Stimulated activated CD4-positive, alpha-beta T cell treated with anti-CD3 and anti-CD28 coated beads, Interleukin-4, amount 100 ng/mL, for 24 hours (primary cell): ENCODE results near the gene LYST.
A peak's percentile ranks its signal among the peaks of the same experiment; 100 is the strongest.
"Not testable (repeated sequence)": the region's sequence is repeated elsewhere in the genome, so short reads cannot be mapped to it uniquely, and the experiment has no call there.

Experiments used
- DNase-seq: peaks from one replicate; pipeline ENCODE4 v3.0.0-alpha.2; 2020

LYST gene

DNA sequence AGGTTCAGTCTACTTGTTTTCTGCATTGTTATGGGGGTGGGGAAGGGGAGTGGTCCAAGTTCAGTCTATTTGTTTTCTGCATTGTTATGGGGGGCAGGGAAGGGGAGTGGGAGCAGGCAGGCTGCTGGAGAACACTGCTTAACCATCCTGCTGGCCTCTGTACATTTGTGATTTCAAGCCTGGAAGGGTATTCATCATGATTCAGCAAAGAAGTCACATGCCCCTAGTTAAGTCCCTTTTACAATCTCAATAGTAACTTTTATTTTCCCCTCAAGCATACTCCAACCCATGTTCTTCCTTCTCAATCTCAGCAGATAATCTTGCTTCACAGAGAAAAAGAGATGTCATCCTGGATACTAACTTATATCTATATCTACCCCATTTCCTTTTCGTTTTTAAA lies 7.9 kb downstream of the LYST start:
- no peak for DNase-seq

DNA sequence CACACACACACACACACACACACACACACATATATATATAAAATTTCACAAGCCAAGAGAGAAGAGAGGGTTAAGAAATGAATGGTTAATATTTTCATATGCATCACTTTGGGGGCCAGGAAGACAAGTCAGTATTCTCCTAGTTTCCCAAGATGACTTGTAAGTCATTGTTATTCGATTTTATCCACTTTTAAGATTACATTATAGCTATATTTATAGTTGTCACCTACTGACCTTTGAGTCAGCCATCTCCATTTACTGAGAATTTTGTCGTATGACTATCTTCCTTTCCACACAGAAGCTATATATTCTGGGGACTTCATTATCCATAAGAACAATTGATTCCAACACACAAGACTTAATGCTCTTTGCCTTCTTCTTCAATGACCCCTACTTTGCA lies 8.9 kb downstream of the LYST start:
- no peak for DNase-seq

DNA sequence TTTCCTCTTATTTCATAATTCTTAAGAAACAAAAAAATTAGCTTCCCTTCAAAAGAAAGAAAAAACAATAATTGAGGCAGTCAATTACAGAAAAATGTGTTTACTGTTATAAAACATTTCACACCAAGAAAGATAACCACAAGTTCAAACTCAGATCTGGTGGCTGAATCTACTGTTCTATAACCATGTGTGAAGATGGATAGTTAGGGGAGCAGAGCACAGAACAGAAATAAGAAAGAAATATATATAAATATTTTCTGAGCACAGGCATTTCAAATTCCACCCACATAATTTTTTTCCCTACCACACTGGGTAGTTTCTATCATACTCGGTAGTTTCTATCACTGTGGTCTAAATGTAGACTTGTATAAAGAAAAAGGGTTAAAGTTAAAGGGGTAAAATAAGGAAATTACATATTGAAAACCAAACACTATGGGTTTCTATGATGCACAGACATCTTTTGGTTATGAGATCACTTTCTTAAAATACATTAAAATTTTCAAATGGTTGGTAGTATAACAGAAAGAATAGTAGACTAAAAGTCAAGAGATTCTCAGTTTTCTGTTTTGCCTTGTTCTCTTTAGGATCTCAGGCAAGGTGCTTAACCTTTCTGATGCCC lies 10.8 kb downstream of the LYST start:
- no peak for DNase-seq

DNA sequence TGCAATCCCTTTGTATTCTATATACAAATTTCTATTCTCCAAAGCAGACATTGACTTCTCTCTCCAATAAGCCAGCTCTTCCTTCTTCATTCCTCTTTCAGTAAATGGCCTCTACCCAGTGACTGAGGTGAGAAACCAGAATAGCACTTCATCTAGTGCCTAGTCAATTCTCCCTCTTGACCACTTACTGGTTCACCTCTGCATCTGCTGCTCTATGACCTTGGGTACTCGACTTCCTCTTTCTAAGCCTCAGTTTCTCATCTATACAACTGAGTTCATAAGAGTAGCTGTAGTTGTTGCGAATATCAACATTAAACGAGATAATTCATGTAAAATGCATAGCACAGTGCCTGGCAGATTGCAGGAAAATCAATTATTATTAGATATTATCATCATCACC lies 12.4 kb downstream of the LYST start:
- DNase-seq: no peak

DNA sequence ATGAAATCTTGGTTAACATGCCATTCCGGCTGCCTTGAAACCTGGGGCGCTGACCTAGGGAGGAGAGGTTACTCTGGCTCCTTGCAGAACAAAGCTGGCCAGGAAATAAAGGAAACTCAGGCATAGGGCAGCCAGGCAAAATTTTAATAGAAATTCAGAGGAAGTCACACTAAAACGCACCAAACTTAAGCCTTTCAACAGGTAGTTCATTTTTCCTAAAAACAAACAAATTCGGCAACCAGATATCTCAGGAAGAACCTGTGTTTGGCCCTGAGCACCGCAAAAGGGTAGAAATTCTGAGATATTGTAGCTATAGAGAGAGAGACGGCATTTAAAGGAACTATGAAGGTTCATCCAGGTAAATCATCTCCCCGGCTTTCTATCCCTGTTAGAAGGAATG lies 13.1 kb downstream of the LYST start:
- no peak for DNase-seq

DNA sequence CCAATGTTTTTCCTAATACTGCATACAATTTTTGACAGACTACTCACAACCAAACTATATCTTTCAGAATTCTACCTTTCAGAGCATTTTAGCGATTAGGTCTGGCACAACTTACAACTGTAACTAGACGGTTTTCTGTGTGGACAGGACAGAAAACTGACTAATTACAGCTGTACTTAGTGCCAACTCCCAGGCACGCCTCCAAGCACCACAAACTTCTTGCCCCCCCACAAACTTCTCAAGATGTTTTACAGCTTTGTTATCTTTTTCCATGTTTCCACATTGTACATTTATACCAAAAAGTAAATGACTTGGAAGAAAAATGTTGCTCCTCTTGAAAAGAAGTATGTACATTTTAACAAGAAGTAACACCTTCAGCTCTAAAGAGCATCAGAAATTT lies 13.8 kb downstream of the LYST start:
- no peak for DNase-seq

DNA sequence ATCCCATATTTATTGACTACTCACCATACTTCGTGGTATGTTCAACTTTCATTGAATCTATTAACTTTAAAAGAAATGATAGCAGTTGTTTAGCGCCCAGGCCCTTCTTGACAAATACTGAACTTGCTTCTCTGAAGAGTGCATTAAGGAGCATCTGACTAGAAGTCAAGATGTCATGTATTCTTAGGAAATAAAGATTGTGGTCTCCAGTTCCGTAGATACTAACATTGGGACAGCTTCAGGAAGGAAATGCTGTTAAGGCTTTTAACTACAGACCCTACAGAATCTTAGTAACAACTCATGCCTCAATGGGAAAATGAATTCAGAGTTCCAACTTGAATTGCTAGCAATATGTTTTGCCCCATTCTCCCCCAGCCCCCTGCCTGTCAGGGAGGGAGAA lies 14.8 kb downstream of the LYST start:
- no peak for DNase-seq

DNA sequence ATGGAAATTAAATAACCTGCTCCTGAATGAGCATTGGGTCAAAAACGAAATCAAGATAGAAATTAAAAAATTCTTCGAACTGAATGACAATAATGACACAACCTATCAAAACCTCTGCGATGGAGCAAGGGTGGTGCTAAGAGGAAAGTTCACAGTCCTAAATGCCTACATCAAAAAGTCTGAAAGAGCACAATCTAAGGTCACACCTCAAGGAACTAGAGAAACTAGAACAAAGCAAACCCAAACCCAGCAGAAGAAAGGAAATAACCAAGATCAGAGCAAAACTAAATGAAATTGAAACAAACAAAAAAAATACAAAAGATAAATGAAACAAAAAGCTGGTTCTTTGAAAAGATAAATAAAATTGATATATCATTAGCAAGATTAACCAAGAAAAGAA lies 18.5 kb downstream of the LYST start:
- DNase-seq: not testable (repeated sequence)

DNA sequence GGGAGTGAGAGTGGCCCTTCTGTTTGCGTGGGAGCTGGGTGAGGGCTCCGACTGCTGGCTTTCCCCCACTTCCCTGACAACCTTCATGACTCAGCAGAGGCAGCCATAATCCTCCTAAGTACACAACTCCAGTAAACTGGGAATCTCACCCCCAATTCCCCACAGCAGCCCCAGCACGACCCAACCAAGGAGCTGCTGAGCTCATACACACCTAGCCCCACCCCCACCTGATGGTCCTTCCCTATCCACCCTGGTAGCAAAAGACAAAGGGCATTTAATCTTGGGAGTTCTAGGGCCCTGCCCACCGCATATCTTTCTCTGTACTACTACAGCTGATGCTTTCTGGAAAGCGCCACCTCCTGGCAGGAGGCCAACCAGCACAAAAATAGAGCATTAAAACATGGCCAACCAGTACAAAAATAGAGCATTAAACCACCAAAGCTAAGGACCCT lies 21.0 kb downstream of the LYST start:
- not testable (repeated sequence) for DNase-seq

DNA sequence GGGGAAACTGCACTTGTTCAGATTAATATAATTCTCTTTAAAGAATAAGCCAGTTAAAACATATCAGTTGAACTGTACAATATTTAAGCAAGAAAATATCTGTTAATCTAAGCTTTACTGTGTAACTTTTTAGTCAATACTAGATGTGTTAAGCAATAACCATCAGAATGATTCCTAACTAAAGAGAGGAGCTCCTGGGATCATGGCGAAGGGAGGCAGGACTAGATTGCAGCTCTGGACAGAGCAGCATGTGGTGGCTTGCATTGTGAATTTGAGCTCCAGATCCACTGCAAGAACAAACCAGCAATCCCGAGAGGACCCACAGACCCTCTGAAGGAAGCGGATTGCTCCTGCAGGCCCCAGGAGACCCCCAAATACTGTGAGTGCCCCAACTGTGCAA lies 21.9 kb downstream of the LYST start:
- DNase-seq: no peak

DNA sequence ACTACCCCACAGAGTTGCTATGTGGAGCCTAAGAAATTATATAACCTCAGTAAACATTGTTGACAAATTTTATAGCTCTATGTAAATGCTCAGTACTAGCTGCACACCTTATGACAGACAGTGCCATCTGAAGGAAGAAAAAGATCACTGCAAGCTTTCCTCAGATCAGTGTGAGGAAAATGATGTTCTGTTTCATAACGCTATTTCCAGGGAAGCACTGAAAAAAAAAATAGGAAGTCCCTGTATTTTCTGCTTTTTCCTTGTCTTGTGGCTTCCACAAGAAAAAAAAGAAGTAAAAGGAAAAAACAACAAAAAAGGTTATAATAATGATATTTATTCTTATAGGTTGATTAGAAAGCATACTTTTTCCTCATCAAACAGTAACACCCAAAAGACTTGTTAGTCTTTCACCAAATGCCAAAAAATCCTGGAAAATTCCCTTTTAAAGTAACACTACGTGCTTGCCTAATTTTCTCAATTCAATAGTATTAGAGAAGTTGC lies 23.2 kb downstream of the LYST start:
- no peak for DNase-seq

DNA sequence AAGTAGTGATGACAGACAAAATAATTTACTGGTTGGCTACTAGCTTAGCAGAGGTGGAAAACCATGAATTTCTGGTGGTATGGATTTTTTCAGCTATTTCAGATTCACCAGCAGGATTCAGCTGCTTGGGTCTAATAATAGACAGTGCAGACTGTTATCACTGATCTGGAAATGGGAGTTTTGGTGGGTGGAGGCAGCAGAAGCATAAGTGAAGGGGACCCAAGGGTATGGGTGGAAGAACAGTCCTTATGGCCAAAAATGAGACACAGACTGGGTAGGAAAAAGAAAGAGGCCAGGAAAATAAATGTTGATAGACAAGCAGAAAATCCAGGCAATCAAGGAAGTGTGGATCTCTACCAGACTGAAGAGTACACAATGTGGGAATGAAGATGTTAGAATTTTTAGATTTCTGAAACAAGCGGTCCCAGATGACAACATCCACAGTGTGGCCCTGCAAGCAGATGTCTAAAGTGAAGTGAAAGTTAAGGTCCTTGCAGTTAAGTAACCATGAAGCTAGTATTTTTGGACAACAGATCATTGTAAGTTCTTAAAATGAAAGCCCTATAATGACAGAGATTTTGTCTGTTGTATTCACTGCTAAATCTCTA lies 24.7 kb downstream of the LYST start:
- no peak for DNase-seq

DNA sequence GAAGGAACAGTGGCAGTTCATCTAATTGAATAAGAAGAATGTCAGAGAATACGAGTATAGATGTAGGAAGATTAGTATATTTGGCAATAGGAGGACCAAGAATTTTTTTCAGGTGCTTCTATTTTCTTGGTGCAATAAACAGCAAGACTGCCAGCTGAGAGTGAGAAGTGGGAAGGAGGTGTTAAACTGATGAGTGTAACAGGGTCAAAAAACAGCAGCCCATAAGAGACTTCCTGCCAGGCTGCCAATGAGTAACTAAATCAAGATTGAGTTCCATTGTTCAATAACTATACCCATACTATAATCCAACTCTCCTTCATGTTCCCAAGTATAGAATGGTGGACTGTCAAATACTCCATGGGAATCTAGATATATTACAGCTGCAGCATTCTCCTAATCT lies 28.7 kb downstream of the LYST start:
- no peak for DNase-seq

DNA sequence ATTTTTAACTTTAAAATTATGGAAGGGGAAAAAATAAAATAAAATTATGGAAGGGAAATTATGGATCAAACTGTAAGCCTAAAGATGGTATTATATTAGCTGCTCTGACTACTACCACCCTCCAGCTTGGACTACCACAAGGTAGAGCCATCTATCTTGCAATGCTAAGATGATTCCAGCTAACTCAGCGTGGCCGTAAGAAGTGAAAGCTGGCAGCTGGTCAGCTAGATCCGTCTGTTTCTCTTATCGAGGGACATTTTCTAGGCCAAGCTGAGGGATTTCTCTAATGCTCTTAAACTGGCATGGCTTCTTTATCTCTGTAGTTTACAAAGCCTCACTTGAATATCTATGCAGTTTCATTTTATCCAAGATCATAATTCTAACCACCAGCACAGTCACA lies 31.5 kb downstream of the LYST start:
- DNase-seq: no peak

DNA sequence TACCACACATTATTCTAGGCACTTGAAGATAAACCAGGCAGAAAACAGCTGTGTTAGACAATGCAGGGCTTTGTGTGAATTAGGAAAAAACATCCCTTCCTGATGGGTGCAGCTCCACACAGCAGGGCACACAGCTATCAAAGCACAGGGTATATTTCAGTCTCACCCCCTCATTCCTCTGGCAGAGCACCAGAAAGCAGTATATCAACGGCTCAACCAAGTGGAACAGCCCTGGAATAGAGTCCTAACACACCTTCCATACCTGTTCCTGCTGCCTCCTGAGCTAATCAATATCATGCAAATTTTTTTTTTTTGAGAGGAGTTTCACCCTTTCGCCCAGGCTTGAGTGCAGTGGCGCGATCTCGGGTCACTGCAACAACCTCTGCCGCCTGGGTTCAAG lies 32.1 kb downstream of the LYST start:
- no peak for DNase-seq

DNA sequence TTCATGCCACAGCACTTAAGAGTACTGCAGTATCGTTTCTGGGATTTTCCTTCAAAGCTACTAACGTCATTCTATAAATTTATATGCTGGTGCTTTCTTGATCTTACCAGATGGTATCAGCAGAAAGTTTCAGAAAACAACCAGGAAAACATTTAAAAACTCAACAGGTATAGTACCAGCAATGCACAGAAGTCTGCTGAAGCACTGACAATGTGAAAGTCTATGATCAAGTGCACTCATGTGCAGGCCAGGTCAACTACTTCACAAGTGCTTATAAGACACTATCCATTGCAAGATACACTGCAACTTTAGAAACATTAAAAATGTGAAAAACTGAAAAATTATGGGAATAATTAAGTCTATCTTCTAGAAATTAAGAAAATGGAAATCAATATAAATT lies 34.7 kb downstream of the LYST start:
- no peak for DNase-seq

DNA sequence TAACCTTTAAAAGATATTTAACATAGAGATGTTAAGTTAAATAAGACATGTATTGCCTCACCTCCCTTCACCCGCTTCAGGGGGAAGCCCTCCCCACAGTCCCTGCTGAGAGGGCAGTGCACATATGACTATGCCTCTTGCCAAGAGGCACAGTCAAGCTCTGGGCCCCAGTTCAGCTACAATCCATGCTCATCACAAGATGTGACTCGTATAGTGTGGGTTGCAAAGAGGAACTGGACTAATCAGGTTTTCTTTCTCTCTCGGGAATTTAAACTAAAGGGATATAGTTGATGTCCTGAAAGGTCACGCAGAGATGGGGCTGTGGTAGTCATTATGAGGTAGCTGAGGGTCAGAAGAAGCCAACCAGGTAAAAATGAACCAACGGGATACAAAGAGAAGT lies 35.6 kb downstream of the LYST start:
- peak; percentile 35 for DNase-seq

DNA sequence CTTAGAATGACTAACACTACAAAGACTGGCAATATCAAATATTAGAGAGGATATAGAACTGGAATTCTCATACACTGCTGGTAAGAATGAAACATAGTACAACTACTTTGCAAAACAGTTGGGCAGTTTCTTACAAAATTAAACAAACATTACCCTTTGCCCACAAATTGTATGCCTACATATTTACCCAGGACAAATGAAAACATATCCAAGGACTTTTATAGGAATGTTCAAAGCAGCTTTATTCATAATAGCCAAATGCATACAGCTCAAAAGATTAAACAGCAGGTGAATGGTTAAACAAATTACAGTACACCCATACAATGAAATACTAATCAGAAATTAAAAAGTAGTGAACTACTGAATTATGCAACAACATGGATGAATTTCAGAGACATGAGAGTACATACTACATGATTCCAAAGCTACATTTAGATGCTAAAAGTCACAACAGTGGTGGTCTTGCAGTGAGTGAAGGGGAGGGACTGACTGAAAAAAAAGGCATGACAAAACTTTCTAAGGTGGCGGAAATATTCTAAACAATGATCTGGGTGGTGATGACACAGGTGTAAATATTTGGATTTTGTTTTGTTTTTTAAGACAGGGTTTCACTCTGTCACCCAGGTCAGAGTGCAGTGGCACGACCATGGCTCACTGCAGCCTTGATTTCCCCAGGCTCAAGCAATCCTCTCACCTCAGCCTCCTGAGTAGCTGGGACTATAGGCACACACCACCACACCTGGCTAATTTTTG lies 40.4 kb downstream of the LYST start:
- DNase-seq: no peak

DNA sequence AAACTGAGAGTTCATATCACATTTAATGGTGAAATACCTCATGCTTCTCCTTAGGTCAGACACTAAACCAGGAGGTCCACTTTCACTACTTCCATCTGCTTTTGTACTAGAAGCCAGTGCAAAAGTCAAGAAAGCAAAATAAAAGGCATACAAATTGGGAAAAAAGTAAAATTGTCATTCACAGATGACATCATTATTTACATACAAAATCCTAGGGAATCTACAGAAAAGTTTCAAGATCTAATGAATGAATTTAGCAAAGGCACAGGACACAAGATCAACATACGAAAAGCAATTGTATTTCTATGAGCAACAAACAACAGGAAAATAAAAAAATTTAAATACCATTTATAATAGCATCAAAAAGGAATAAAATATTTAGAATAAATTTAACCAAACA lies 41.5 kb downstream of the LYST start:
- no peak for DNase-seq

DNA sequence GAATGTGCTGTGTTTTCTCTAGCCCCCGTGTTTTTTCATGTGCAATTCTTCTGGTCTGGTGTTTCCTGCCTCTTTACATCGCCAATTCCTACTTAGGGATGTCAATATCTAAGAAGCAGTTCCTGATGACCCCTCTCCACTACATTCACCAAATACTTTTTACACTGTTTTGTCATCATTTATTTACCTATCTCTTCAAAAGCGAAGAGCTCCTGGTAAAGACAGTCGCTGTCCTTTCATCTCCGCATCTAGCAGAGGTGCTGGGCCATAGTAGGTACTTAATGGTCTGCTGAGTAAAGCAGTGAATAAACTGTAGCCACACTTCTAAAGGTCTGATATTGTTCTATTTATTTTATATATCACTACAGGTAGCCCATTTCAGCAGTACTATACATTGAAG lies 43.0 kb downstream of the LYST start:
- DNase-seq: no peak

DNA sequence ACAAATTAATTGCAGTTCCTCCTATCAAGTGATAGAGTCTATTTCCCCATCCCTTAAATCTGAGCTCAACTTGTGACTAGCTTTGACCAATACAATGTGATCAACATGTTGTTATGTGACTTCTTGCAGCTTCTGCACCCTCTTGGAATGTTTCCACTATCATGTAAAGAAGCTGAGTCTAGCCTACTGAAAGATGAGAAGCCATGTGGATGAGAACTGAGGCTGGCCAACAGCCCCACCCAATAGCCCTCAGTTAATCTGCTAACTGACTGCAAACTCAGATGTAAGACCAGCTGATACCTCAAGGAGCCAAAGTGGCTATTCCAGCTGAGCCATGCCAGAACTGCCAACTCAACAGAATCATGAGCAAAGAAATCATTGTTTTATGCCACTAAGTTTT lies 44.0 kb downstream of the LYST start:
- DNase-seq: no peak

DNA sequence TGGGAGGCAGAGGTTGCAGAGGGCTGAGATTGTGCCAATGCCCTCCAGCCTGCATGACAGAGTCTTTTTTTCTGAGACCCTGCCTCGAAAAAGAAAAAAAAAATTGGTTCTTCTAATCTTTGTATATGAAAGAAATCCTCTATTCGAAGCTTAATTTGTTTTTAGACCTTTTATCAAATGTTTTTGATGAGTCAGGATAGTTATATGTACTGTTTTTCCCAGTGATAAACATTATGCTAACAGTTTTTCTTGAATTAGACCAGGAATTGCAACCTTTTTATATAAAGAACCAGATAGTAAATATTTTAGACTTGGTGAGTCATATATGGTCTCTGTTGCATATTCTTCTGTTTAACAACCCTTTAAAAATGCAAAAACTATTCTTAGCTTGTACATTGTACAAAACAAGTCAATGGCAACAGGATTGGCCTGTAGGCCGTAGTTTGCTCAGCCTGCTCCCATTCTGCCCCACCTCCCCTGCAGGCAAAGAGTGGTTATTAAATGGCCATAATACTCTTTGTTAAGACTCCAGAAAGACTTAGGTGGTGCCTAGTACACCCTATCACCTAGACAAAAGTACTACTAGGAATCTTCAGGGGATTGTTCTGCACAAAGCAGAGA lies 45.2 kb downstream of the LYST start:
- DNase-seq: no peak

DNA sequence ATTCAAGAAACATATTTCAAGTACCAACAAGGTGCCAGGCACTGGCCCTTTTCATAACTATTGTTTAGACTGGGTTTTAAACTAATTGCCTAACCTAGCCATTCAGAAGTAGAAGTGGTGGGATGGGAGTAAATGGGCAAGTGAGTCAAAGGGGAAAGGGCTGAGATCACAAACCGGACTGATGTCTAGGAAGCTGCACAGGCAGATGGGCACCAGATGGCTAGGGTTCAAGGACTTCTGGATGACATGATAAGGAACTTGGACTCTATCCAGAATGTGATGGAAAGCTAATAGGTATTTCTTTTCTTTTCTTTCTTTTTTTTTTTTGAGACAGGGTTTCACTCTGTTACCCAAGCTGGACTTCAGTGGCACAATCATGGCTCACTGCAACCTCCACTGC lies 46.6 kb downstream of the LYST start:
- no peak for DNase-seq

DNA sequence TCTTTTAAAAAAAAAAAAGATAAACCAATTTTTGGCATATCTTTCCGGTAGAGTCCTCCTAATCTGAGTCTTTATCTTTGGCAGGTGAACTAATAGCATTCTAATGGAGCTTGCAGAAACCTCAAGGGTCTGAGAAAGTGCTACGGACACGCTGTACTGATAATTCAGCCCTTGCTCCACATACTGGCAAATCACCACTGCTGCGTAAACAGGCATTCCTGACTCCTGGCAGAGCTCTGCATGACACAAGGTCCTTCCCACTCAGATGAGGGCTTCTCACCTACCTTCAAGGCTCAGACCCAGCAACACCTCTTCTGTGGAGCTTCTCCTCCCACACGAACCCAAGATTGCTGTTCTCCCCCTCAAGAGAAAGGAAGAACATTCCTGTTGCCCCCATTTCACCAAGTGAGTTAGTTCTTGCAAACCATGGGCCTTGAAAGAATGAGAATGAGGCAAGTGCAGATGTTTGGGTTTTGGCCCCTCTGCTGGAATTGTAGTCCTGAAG lies 48.0 kb downstream of the LYST start:
- no peak for DNase-seq
